ENCODE data around the gene TRAF3.

Gene TRAF3, protein sequence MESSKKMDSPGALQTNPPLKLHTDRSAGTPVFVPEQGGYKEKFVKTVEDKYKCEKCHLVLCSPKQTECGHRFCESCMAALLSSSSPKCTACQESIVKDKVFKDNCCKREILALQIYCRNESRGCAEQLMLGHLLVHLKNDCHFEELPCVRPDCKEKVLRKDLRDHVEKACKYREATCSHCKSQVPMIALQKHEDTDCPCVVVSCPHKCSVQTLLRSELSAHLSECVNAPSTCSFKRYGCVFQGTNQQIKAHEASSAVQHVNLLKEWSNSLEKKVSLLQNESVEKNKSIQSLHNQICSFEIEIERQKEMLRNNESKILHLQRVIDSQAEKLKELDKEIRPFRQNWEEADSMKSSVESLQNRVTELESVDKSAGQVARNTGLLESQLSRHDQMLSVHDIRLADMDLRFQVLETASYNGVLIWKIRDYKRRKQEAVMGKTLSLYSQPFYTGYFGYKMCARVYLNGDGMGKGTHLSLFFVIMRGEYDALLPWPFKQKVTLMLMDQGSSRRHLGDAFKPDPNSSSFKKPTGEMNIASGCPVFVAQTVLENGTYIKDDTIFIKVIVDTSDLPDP

DNA sequence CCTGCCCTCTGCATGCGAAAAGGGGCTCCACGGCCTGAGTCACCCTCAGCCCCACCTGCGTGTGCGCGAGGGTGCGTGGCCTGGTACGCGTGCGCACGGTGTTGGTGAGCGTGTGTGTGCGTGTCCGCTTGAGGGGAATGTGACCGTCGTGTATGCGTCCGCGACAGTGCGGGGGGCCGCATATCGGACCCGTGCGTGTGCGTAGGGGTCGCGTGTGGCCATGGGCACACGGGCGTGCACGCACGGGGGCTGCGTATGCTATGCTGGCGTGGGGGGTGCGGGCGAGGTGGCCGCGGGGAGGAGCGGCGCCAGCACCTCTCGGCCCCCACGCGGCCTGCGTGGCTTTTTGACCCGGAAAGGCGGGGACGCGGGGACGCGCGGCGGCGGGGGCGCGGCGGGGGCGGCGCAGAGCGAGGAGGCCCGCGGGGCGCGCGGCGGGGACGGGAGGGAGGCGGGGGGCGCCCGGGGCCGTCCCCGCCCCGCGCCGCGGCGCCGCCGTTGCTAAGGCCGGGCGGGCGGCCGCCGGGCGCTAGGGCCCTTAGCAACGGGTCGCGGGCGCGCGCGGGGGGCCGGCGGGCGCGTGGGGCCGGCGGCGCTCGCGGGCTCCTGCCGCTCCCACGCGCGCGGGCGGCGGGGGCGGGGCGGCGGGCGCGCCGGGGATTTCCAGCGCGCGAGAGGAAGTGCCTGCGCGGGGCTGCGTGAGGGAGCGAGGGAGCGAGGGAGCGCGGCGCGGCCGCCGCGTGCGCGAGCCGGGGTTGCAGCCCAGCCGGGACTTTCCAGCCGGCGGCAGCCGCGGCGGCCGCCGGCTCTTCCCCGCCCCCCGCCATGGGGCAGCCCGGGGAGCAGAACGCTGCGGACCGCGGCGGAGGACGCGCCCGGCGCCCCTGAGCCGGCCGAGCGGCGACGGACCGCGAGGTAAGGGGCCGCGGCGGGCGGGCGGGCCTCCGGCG lies at the start of gene TRAF3:
Gene TRAF3, plus strand, starts transcription at position 689 of the 950 bp plus-strand sequence. CDS start 92,753 bp downstream, outside the sequence.
- no peak for FAIRE-seq

DNA sequence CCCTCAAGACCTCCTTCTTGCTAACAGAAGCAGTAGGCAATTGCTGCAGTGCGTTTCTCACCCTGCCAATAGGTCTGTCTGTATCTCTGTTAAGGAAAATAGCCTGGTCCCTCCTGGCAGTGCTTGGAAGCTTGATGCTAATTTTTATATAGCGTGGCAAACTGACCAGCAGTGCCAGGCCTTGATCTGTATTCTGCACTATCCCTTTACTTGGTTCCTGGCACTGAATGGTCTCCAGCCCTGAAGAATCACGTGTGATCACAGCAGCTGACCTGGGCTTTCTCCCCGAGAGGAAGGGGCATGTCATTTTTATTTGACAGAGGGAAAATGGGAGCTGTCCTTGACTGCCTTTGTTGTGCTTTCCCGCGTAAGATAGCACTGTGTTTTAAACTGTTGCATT lies 48.7 kb upstream of the TRAF3 start:
- FAIRE-seq = no peak

DNA sequence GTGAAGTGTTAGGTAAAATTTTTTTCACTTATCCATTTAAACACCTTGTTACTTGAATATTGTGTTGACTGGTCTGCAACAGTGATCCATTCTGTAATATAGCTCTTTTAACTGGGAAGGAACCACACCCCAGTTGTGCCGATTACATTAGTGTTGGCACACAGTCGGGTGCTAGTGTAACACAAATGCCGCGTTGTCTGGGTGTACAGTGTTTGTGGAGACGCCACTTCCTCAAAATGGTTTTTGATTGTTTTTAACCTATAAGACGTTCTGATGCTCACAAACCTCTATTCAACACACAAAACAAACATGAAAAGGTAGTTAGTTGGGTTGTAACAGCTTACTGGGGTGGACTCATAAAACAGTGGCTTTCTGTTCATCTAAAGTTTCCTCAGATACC lies 48.0 kb upstream of the TRAF3 start:
- no peak for FAIRE-seq

DNA sequence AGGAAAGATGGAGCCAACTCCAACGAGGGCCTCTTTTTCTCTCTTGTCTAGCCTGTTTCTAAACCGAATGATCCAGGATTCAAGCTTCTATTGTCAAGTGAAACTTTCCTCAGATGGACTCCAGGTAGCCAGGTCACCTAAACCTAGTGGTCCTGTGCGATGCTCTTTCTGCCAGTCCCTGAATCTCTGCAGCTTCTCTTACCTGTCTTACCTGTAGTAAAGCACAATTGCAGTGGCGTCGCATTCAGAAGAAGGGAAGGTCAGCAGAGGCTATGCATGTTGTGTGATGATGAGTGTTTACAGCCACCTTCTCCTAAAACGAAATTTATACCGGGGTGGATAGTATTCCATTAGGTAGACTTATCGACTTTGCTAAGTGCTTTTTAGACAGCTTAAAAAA lies 47.4 kb upstream of the TRAF3 start:
- FAIRE-seq = no peak

DNA sequence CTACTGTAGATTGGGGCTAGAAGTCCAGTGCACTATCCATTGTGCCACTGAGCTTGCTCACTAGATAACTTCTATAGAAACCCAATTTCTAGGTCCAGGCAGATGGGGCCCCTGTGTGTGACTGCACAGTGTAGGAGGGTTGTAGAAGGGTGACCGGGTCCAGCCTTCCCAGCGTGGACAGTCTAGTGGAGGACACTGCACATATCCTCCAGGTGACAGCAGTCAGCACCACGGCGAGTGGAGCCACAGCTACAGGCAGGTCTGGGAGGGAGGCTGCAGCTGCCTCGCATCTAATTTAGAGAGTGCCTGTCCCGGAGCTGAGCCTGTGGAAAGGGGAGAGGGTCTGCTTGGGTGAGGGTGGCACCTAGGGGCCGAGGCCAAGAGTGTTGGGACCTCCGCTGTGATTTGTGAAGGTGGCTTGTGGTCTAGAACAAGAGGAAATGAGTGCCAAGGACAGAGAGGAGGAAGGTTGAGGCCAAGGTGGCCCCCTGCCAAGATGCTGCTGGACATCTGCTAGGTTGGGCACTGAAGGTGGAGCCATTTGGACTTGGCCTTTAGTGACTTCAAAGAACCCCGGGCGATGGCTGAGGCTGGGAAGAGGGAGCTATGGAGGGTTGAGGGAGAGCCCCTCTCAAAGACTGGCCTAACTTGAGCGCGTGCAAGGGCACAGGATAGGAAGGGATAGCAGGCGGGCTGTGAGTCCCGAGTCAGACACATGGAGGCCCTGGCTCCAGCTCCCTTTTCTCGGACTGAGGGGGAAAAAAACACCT lies 46.0 kb upstream of the TRAF3 start:
- no peak for FAIRE-seq

DNA sequence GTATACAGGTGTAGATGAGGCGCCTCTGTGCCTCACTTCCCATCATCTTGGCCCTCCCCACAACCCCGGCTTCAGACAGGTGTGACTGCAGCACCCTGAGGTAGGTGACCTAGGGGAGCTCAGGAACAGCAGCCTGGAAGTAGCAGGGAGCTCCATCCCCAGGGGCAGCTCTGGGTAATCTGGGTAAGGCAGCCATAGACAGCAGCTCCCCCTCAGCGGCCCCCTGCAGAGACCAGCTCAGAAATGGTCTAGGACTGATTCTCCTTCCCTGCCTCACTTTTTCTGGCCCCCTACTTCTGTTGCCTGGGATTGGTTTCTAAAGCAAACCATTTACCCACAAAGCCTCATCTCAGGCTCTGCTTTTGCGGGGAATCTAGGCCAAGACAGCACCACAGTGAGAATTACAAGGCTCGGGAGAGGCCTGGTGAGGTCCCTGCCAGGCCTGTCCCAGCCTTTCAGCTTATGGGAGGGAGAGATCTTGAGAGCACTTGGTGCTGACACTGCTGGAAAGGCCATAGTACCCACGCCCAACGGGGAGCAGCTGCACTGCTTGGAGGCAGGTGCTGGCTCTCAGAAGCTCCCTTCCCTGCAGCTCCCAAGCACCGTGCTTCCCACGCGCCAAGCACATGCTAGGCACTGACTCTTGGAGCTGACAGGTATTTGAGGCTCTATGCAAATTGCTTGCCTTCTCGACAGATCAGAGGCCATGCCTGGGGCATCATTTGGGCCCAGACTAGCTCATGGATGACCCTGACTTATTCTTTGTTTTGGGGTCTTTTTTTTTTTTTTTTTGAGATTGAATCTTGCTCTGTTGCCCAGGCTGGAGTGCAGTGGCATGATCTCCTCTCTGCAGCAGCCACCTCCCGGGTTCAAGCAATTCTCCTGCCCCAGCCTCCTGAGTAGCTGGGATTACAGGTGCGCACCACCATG lies 45.1 kb upstream of the TRAF3 start:
- no peak for FAIRE-seq

DNA sequence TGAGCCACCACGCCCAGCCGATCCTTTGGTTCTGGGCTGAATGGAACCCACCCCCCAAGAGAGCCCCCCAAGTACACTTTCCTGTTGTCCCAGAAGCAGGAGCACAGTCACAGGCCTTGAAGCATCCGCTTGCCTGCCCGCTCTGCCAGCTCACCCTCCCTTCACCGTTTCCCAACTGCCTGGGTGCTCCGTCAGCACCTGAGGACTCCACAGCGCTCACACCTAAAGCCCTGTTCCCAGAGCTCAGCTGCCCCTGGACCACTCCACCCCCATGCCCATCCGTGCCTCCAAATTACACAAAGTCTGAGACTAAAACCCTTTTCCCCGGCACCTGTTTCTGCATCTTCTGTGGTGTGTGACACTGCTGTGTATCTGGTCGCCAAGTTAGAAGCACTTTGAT lies 44.3 kb upstream of the TRAF3 start:
- FAIRE-seq = no peak

DNA sequence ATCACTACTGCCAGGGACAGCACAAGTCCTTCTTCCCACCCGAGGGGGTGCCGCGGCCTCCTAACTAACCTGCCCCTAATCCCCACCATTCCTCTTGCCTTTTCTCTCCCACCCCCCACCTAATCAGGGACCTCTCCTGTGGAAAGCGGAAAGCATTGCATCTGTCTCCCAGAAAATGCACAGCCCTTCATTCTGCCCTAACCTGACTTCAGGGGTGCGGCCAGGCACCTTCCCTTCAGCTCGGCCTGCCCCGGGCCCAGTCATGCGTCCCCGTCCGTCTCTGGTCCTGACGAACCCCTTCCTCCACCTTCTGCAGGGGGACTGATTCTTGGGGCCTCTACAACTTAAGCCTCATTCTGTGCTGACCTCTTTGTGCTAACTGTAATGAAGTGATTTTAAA lies 43.9 kb upstream of the TRAF3 start:
- FAIRE-seq = no peak

DNA sequence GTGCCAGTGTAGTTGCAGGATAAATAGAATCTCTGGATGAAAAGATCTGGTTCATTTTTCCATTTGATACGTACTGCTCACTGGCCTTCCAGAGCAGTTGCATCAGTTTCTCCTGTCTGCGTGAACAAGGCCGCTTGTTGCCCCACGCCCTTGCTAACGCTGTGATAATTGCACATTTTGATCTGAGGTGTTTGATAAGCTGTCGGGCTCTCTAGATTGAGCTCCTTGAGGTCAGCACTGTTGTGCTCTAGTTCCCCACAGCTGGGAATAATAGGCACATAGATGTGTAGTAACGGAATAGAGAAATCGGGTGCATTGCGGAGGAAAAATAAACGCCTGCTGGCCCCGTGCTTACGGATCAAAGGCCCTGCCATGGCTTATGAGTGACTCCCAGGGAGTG lies 42.8 kb upstream of the TRAF3 start:
- FAIRE-seq = no peak

DNA sequence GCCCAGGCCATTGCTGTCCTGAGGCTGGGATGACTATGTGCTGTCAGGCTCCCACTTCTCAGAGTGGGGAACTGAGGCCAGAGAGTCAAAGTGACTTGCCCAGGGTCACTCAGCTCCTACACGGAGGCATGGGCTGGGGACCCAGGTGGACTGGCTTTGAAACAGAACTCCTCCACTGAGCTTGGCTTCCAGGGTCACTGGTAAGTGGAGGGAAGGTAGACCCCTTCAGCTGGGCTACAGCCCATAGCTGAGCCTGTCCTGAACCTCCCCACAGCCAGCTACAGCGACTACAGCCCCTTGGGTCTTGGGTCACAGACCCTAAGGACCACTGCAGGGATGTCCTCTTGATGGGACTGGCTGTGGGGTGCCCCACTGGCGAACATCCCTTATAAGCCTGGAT lies 40.3 kb upstream of the TRAF3 start:
- FAIRE-seq = no peak

DNA sequence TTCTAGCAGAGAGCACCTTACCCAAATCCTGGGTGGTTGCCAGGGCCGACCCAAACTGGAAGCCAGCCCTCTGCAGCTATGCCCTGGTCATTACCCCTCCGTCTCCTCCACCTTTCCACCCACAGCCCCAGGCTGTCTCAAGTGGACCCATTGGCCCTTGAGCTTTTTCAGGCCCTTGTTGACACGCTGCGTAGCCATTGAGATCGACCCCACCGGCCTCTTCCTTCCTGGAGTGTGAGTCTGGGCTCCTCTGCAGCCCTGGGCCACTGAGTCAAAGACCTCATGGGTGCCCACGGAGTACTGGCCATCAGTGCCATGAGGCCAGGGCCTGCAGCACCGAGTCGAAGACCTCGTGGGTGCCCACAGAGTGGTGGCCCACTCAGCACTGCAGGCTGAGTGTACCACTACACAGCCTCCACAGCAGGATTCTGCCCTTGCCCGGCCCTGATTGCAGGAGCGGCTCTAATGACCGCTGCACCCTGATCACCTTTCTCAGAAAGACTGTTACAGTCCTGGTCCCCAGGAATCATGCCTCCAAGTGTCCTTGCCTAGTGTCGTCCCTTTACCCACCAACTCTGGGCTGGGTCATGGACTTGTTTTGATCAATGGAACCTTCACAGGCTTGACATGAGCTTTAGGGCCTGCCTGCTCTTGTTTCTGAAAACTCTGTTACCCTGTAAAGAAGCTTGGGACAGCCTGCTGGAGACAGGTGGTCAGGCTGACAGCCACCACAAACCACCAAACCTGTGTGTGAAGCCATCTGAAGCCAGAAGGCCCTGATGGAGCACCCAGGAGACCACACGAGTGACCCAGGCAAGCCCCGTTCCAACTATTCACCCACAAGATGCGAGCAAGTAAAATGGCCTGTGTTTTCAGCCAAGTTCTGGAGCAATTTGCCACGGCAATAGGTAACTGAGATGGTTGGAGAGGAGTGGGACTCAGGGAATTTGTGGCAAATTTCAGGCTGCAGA lies 39.6 kb upstream of the TRAF3 start:
- FAIRE-seq = no peak

DNA sequence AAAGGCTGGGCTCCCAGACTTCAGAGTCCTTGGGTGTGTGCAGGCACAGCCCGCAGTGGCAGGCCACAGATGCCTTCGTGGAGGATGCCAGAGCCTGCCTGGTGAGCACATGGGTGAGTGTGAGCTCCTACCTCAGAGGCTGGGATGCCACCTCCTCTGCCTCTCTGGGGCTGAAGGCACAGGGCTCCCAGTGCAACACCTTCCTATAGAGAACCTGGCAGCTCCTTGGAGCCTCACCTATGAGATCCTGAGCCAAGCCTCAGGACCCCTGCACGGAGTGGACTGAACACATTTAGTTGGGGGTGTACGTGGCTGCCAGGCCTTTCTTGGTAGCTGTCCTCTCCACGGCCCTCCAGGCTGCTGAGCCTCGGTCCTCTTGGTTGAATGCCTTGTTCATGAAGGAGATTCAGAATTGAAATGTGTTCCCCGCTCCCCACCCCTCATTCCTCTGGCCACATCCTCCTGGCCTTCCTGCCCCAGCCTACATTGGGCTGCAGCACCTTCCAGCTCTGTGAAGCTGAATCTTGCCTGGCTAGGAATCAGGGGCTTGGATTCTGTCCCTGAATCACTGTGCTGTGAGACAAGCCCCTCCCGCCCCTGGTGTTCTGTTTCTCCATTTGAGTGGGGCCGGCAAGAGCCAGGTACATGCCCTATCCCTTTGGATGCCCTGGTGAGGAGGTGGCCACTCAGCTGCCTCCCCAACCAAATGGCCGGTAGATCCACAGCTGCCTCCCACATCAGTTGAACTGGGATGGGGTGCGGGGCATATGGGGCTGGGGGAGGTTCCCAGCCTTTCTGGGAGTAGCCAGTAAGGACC lies 38.7 kb upstream of the TRAF3 start:
- no peak for FAIRE-seq

DNA sequence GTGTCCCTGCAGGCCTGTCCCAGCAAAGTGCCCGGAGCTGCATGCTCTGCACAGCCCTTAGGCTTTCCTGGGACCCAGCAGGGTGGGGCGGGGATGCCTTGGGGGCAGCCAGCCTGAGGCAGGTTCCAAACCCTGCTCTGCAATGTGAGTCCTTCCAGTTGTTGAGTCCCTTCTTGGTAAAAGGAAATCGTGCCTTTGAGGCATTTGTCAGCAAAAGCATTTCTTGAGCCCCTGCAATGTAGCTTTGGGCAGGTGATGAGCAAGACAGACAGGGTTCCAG lies 38.1 kb upstream of the TRAF3 start:
- no peak for FAIRE-seq

DNA sequence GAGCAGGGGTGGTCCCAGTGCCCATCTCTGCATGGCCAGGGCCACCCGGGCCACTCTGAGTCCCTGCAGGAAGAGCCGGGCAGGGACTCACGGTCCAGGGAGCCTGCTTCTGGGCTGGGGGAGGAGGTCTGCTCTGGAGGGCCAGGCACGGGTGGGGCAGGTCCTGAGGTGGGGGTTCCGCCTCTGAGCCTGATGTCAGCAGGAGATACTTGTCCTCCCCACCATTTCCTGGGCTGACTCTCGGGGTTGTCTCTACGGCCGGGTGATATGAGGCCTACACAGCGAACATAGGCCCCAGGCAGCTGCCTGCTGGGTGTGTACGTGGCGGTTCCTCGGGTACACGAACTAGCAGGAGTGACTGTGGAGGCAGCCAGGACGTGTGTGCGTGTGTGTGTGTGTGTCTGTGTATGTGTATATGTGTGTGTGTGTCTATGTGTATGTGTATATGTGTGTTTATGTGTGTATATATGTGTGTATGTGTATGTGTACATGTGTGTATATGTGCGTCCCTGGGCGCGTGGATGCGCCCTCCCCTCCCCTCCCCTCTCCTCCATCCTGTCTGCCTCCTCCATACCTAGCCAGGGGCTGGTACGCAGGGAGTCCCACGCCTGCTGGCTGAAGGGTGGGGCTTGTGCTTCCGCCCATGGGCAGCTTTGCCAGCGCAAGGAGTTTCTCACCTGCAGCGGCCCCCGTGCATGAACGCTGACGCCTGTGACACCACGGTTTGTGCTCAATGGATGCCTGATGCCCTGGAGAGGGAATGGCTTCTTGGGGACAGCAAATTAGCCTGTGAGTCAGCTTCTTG lies 30.4 kb upstream of the TRAF3 start:
- no peak for FAIRE-seq

DNA sequence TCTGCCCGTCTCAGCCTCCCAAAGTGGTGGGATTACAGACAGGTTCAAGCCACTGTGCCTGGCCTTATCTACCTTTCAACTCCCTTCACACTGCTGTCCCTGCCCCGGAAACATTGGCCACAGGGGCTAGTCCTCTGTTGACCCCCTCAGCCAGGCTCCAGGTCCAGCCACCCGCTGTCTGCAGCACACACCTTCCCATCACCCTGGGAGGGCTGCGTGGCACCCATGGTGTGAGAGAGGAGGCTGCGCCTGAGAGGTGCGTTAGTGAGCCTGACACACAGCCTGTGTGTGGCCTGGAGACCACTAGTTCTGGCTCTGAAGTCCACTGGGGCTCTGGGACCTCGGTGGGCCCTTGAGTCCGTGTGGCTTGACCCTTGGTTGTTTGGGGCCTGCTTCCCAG lies 28.4 kb upstream of the TRAF3 start:
- no peak for FAIRE-seq

DNA sequence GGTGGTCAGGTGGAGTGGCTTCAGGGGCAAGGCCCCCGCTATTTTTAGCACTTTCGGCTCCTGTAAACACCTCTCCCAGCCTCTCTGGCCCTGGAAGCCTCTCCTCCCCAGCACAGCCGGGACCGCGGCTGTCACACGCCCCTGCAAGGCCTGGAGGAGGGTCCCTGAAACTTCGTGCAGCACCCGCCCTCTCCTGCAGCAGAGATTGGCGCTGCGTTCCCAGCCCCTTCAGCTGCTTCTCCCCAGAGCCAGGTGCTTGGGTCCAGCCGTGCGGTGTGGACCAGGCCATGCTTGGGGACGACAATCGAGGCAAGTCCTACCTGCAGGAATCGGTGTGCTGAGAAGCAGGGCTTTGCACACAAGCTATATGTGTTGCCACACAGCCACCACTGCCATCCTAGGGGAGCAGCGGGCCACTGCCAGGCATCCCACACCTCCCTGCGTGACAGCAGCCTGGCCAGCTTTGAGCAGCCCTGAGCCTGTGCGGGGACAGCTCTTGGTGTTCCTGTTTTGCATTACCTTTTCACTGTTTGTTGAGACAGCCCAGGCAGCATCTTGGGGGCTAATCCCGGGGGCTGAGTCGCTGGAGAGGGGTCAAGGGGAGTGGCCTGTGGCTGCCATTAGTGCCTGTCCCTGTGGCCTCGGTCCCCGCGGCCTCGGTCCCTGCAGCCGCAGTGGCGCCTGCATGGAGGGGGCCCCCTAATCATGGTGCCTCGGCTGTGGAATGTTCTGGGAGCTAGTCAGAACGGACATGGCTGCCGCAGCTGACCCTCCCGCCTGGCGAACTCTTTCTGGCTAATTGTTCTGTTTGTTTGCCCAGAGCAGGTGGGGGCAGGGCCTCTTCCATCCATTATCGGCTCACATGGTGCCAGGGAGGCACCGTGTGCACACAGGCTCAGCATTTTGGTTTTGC lies 27.6 kb upstream of the TRAF3 start:
- no peak for FAIRE-seq

DNA sequence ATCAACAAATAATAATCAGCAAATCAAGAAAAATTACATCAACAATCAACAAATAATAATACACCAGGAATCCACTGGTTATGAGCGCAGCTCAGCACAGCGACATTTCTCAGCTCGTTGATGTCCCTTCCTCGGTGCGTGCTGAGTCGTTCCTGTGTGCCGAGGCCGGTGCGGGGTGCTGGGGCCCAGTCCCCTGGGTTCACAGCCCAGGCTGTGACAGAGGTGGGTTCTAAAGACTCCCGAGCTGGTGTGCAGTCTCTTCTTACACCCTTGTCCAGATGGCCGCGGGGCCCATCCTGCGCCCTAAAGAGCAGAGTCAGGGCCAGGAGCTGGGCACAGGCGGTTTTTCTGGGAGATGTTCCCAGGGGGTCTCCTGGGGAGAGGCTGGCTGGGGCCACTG lies 26.9 kb upstream of the TRAF3 start:
- no peak for FAIRE-seq

DNA sequence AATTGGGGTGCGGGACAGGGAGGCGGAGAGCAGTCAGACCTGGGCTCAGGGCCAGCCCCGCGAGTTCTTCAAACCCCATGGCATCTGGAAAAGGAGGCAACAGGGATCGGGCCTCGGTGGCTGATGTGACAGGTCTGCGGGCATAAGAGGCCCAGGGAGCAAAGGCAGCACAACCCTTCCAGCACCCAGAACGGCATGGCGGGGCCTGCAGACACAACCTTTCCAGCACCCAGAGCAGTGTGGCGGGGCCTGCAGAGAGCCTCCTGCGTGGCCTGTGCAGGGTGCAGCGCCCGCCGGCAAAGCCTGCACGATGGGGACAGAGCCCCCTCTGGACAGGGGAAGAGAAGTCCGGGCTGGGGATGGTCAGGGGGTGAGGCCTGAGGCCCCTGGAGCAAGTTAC lies 26.2 kb upstream of the TRAF3 start:
- no peak for FAIRE-seq
